Natural killer cell (primary cell): Measurements from ENCODE around the gene RBFA. TPM values are rescaled to one million over a fixed set of nuclear protein-coding genes. Genes with fewer than 3 reads are reported as not detected.
"Not testable (repeated sequence)": the region's sequence is repeated elsewhere in the genome, so short reads cannot be mapped to it uniquely, and the experiment has no call there.

Experiments
- ATAC-seq, 3 donors: fragments of 150-1000 bp in 2 of 3; fragments of 200-7000 bp in 1 of 3; cut with Tn5 transposase; 1 replicate in 1 of 3; 2 replicates in 2 of 3; pipeline ENCODE4 v1.10.0; 2021; ENCODE audit warnings: mild to moderate bottlenecking in 2 of 3, moderate library complexity in 2 of 3
- DNase-seq, 2 donors: peaks; one replicate each; pipeline versions ENCODE4 v3.0.0 to v3.0.0-alpha.2; 2013 to 2021; ENCODE audit warnings: mixed read lengths in 1 of 2
- H3K27ac ChIP-seq: one replicate; pipeline ENCODE4 v1.5.1; 2013; ENCODE audit warnings: mild to moderate bottlenecking, low read length
- H3K27me3 ChIP-seq: one replicate; pipeline ENCODE4 v1.6.1; 2013; ENCODE audit warnings: low read length; ENCODE audit not compliant: control insufficient read depth, insufficient read depth
- H3K36me3 ChIP-seq: one replicate; pipeline ENCODE4 v1.6.1; 2013; ENCODE audit warnings: low read length; ENCODE audit not compliant: control insufficient read depth, insufficient read depth
- H3K4me1 ChIP-seq: one replicate; pipeline ENCODE4 v1.6.1; 2013; ENCODE audit warnings: low read length; ENCODE audit not compliant: control insufficient read depth, insufficient read depth
- H3K4me3 ChIP-seq: one replicate; pipeline ENCODE4 v1.5.1; 2013; ENCODE audit warnings: low read length
- H3K9me3 ChIP-seq: one replicate; pipeline ENCODE4 v1.6.1; 2013; ENCODE audit warnings: low read length; ENCODE audit not compliant: control insufficient read depth, insufficient read depth
- H3K27ac Mint-ChIP-seq, 2 donors: one replicate each; pipeline ENCODE4 v1.8.0; 2022; ENCODE audit warnings: mild to moderate bottlenecking in 2 of 2, mixed read lengths in 2 of 2, moderate library complexity in 1 of 2
- H3K27me3 Mint-ChIP-seq, 2 donors: one replicate each; pipeline ENCODE4 v1.8.0; 2022; ENCODE audit warnings: low read depth in 2 of 2, mixed read lengths in 2 of 2
- H3K36me3 Mint-ChIP-seq: one replicate; pipeline ENCODE4 v1.8.0; 2022; ENCODE audit warnings: mixed read lengths
- H3K4me1 Mint-ChIP-seq, 2 donors: one replicate each; pipeline ENCODE4 v1.8.0; 2022; ENCODE audit warnings: mixed read lengths in 2 of 2
- H3K4me3 Mint-ChIP-seq: one replicate; pipeline ENCODE4 v1.8.0; 2022; ENCODE audit warnings: mild to moderate bottlenecking, moderate library complexity, mixed read lengths
- H3K9me3 Mint-ChIP-seq, 2 donors: one replicate each; pipeline ENCODE4 v1.8.0; 2022; ENCODE audit warnings: mixed read lengths in 2 of 2
- CTCF ChIP-seq: fragments of 200-600 bp; IDR thresholded peaks from one replicate; pipeline ENCODE4 v1.8.0; 2022; ENCODE audit warnings: antibody characterized with exemption
- WGBS: methylation state at CpG from one replicate; pipeline ENCODE4 v1.1.7; 2013; ENCODE audit warnings: missing lambda C conversion rate; ENCODE audit not compliant: insufficient coverage; 5-methylcytosine and 5-hydroxymethylcytosine counted together
- intact Hi-C: fragments of 100-400 bp; cut with micrococcal nuclease; formaldehyde crosslinking; loops from one replicate; pipeline ENCODE4 v1.14.2; 2022
- total RNA-seq, 4 donors: library from RNA; stranded (reverse); fragments of 120-200 nt in 1 of 4; gene quantifications; one replicate each; pipeline versions ENCODE4 v1.2.3 to v1.2.4, GENCODE V29; 2013 to 2022

RBFA gene
- total RNA-seq, 3 donors from 2014 or later (not counting 1 experiment from before 2014, with no cell fraction given) = 11.9 to 17.7 (median 12.4) TPM

GRCh38 chr18:80022613-80023012, 11.6 kb upstream of the RBFA start:
- WGBS = no CpG with 5 or more reads among the region's 1 CpG
- DNase-seq = peak in 1 of 2 donors; percentile 49
- Histone ChIP-seq H3K4me1 (no peaks in the 10 kb centered on the region), H3K27ac (no peak overlapping the region), H3K4me3 (no peak overlapping the region), H3K9me3 (peaks cover 69% of the 10 kb centered on the region), H3K27me3 (no peaks in the 10 kb centered on the region), H3K36me3 (no peaks in the 10 kb centered on the region)
- H3K27me3 Mint-ChIP-seq = no peaks in the 10 kb centered on the region
- H3K9me3 Mint-ChIP-seq = peaks cover 11 to 23% of the 10 kb centered on the region in 2 donors
- intact Hi-C loops = no loop called here
- H3K27ac Mint-ChIP-seq = no peak overlapping the region
- TF ChIP-seq CTCF = no peak
- H3K4me3 Mint-ChIP-seq = no peak overlapping the region
- no peak for ATAC-seq
- H3K4me1 Mint-ChIP-seq = no peaks in the 10 kb centered on the region
- peaks cover 58% of the 10 kb centered on the region for H3K36me3 Mint-ChIP-seq

- peaks cover 69% of the 10 kb centered on the region for H3K9me3 ChIP-seq
- no peaks in the 10 kb centered on the region for H3K4me1 Mint-ChIP-seq
- no peak for TF ChIP-seq CTCF
- H3K36me3 ChIP-seq = no peaks in the 10 kb centered on the region
- DNase-seq (peak in 1 of 2 donors; percentile 24), ATAC-seq (no peak)
- H3K27me3 ChIP-seq = no peaks in the 10 kb centered on the region
- H3K4me3 Mint-ChIP-seq = no peak overlapping the region
- no peaks in the 10 kb centered on the region for H3K4me1 ChIP-seq
- intact Hi-C loops = no loop called here
- no peaks in the 10 kb centered on the region for H3K27me3 Mint-ChIP-seq
- H3K36me3 Mint-ChIP-seq = peaks cover 54% of the 10 kb centered on the region
- H3K9me3 Mint-ChIP-seq = peaks cover 10 to 21% of the 10 kb centered on the region in 2 donors
- H3K27ac ChIP-seq = no peak overlapping the region
- no peak overlapping the region for H3K4me3 ChIP-seq
- no CpG with 5 or more reads among the region's 4 CpGs for WGBS
- H3K27ac Mint-ChIP-seq = no peak overlapping the region
Measured at GRCh38 chr18:80023173-80023572, 11.1 kb upstream of the RBFA start.

GRCh38 chr18:80026363-80026762, 7.9 kb upstream of the RBFA start:
- H3K27ac ChIP-seq = no peak overlapping the region
- Mint-ChIP-seq H3K27me3 (no peaks in the 10 kb centered on the region), H3K9me3 (peaks cover 5 to 15% of the 10 kb centered on the region in 2 donors), H3K4me3 (no peak overlapping the region), H3K36me3 (peaks cover 53% of the 10 kb centered on the region), H3K27ac (no peak overlapping the region), H3K4me1 (no peaks in the 10 kb centered on the region)
- TF ChIP-seq CTCF = no peak
- peaks cover 46% of the 10 kb centered on the region for H3K9me3 ChIP-seq
- DNase-seq = no peak
- no peak overlapping the region for H3K4me3 ChIP-seq
- no peaks in the 10 kb centered on the region for H3K27me3 ChIP-seq
- 94% methylated on average over 5 of the region's 7 CpGs for WGBS
- ATAC-seq = no peak
- intact Hi-C loops = no loop called here
- no peaks in the 10 kb centered on the region for H3K4me1 ChIP-seq
- H3K36me3 ChIP-seq = no peaks in the 10 kb centered on the region

- Mint-ChIP-seq H3K36me3 (peaks cover 42% of the 10 kb centered on the region), H3K9me3 (peaks cover 5 to 12% of the 10 kb centered on the region in 2 donors)
- ATAC-seq, H3K4me1 Mint-ChIP-seq, H3K36me3 ChIP-seq, H3K4me1 ChIP-seq, H3K4me3 ChIP-seq, H3K4me3 Mint-ChIP-seq, DNase-seq, H3K27ac Mint-ChIP-seq, H3K27me3 ChIP-seq, intact Hi-C loops, H3K27me3 Mint-ChIP-seq, H3K27ac ChIP-seq: not testable (repeated sequence)
- peaks cover 33% of the 10 kb centered on the region for H3K9me3 ChIP-seq
Measured at GRCh38 chr18:80027719-80028118, 6.5 kb upstream of the RBFA start.
